ENCODE results near the gene ENDOD1. TPM values are rescaled to one million over a fixed set of nuclear protein-coding genes. Genes with fewer than 3 reads are reported as not detected.

ENDOD1 gene
- total RNA-seq, 1 experiment from 2014 or later, result 0.87 TPM

GRCh38 chr11:95042239-95042638 lies 47.4 kb upstream of the ENDOD1 start:
- Histone ChIP-seq H2BK12ac (ENCODE audit: insufficient read length, low read depth, low read length) (no peak overlapping the region), H3K14ac (ENCODE audit: insufficient read depth, low read length) (no peak overlapping the region), H3K23me2 (ENCODE audit: insufficient read length, low read depth, low read length, poor library complexity, severe bottlenecking) (no peaks in the 10 kb centered on the region), H2BK5ac (ENCODE audit: insufficient read length, low read length) (no peak overlapping the region), H3T11ph (ENCODE audit: low read length) (no peak overlapping the region), H3K4me2 (ENCODE audit: insufficient read depth, insufficient read length, low read length) (no peak overlapping the region), H3K56ac (ENCODE audit: insufficient read length, low read depth, low read length) (no peak overlapping the region), H3K9me3 (ENCODE audit: control insufficient read depth, low read depth, low read length) (no peaks in the 10 kb centered on the region), H3K27me3 (ENCODE audit: insufficient read depth, low read length) (no peaks in the 10 kb centered on the region), H3K18ac (ENCODE audit: insufficient read length, low read depth, low read length) (no peak overlapping the region), H3K4me1 (ENCODE audit: insufficient read depth, low read length) (no peaks in the 10 kb centered on the region), H2AFZ (ENCODE audit: low read length) (no peak overlapping the region), H4K20me1 (ENCODE audit: control insufficient read depth, insufficient read depth, insufficient read length) (no peaks in the 10 kb centered on the region), H4K91ac (ENCODE audit: insufficient read length, low read depth, low read length) (no peak overlapping the region), H2AK5ac (ENCODE audit: insufficient read length, low read length) (no peak overlapping the region), H3K79me1 (ENCODE audit: insufficient read depth, low read depth, low read length, poor library complexity, severe bottlenecking) (no peaks in the 10 kb centered on the region), H2BK15ac (ENCODE audit: low read depth, low read length) (no peak overlapping the region), H4K5ac (ENCODE audit: insufficient read length, low read depth, low read length) (no peak overlapping the region), H3K79me2 (ENCODE audit: insufficient read depth, low read length) (no peaks in the 10 kb centered on the region), H2BK120ac (ENCODE audit: low read depth, low read length, poor library complexity, severe bottlenecking) (no peak overlapping the region), H2BK20ac (ENCODE audit: low read depth, low read length, poor library complexity, severe bottlenecking) (no peak overlapping the region), H4K8ac (replicated peaks; ENCODE audit: insufficient read length, low read depth, low read length) (no peak overlapping the region), H3K4ac (ENCODE audit: low read depth, low read length) (no peak overlapping the region), H3K27ac (ENCODE audit: insufficient read length, low read depth, low read length) (no peak overlapping the region), H3K9ac (ENCODE audit: extremely low read depth, insufficient read length, low read length) (no peak overlapping the region), H3K23ac (ENCODE audit: insufficient read length, low read depth, low read length) (no peak overlapping the region)
- no peaks in the 10 kb centered on the region for H3K4me1 Mint-ChIP-seq
- H3K36me3 Mint-ChIP-seq (ENCODE audit: insufficient read depth in 1 of 3, low read depth in 3 of 3), result peaks cover 0 to 2% (median 0%) of the 10 kb centered on the region in 3 experiments; a peak in 1 of 7 replicates
- WGBS (ENCODE audit: extremely low coverage, insufficient read length, low lambda C conversion rate), result no CpG with 5 or more reads among the region's 1 CpG
- no peak for DNase-seq
- H3K27me3 Mint-ChIP-seq (ENCODE audit: low read depth), result peaks cover 29% of the 10 kb centered on the region
- TF ChIP-seq CTCF (conservative IDR thresholded peaks at IDR 0.05), result no peak
- H3K27ac Mint-ChIP-seq, result no peak overlapping the region
- no peaks in the 10 kb centered on the region; a peak in 1 of 5 replicates for H3K9me3 Mint-ChIP-seq
- no peak overlapping the region for H3K4me3 Mint-ChIP-seq

Data from H9 (cell line).